ENCODE results near the gene PACRG.

Gene PACRG

GRCh38 chr6:162854228-162854627 is 126.5 kb downstream of the PACRG start:
- Histone ChIP-seq H3K27ac (ENCODE audit: low read depth, low read length) (no peak overlapping the region), H3K9me3 (ENCODE audit: insufficient read depth, low read depth, low read length) (peaks cover 2% of the 10 kb centered on the region), H3K79me1 (ENCODE audit: low read length) (no peaks in the 10 kb centered on the region), H2BK12ac (ENCODE audit: low read length) (no peak overlapping the region), H3K18ac (ENCODE audit: low read length) (no peak overlapping the region), H2BK120ac (ENCODE audit: insufficient read depth, low read length, poor library complexity) (no peak overlapping the region), H3K4me2 (ENCODE audit: low read length) (no peak overlapping the region), H3K14ac (ENCODE audit: low read length) (no peak overlapping the region), H4K91ac (ENCODE audit: low read depth, low read length) (no peak overlapping the region), H3K9ac (ENCODE audit: low read length) (no peak overlapping the region), H3K23ac (ENCODE audit: low read length) (no peak overlapping the region), H4K8ac (ENCODE audit: low read depth, low read length) (no peak overlapping the region), H3K79me2 (ENCODE audit: control insufficient read depth, insufficient read depth, low read length, poor library complexity) (no peaks in the 10 kb centered on the region), H2BK5ac (ENCODE audit: low read depth, low read length, poor library complexity) (no peak overlapping the region), H2AK5ac (ENCODE audit: low read length) (no peak overlapping the region), H3K4me3 (ENCODE audit: low read depth, low read length) (no peak overlapping the region), H3K4ac (ENCODE audit: low read depth, low read length) (no peak overlapping the region), H2AFZ (ENCODE audit: insufficient read depth, low read length, poor library complexity) (no peak overlapping the region), H4K12ac (ENCODE audit: low read depth, low read length) (no peak overlapping the region), H3K27me3 (ENCODE audit: insufficient read depth, low read length) (no peaks in the 10 kb centered on the region), H3K4me1 (ENCODE audit: control insufficient read depth in 1 of 2, insufficient read depth in 2 of 2, low read length in 2 of 2) (no peaks in the 10 kb centered on the region), H3K36me3 (ENCODE audit: control insufficient read depth in 1 of 2, insufficient read depth in 2 of 2, low read length in 2 of 2) (no peaks in the 10 kb centered on the region)
- DNase-seq, result no peak
- WGBS (ENCODE audit: extremely low coverage, insufficient coverage, insufficient read length), result no CpG with 5 or more reads among the region's 1 CpG

DNA sequence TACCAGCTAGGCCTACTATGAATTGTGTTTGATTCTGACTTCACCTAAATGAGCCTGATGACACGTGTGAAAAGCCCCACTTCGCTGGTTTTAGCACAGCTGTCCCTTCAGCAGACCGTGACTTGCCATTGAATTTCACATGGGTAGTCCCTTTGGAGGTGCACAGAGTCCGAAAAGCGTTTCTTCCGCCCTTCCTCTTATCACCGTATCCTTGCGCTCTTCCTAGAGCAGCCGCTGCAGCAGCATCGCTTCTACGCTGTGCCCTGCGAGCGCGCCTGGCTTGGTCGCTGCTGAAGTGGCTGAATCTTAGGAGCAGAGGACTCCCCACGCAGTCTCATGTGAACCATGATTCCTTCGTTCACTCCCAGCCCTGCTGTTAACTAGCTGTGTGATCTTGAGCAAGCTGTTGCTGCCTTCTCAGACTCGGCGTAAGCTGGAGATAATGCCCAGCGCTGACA is 127.0 kb downstream of the PACRG start:
- no peak overlapping the region for H3K9ac ChIP-seq (ENCODE audit: low read length)
- H2BK5ac ChIP-seq (ENCODE audit: low read depth, low read length, poor library complexity), result no peak overlapping the region
- no CpG with 5 or more reads among the region's 20 CpGs for WGBS (ENCODE audit: extremely low coverage, insufficient coverage, insufficient read length)

GRCh38 chr6:162856885-162857284 is 129.1 kb downstream of the PACRG start:
- Histone ChIP-seq H3K27me3 (ENCODE audit: insufficient read depth, low read length) (no peaks in the 10 kb centered on the region), H3K4ac (ENCODE audit: low read depth, low read length) (no peak overlapping the region), H2BK5ac (ENCODE audit: low read depth, low read length, poor library complexity) (no peak overlapping the region), H4K91ac (ENCODE audit: low read depth, low read length) (no peak overlapping the region), H4K12ac (ENCODE audit: low read depth, low read length) (peak overlapping the region; percentile 35), H2AFZ (ENCODE audit: insufficient read depth, low read length, poor library complexity) (no peak overlapping the region), H2AK5ac (ENCODE audit: low read length) (no peak overlapping the region), H4K8ac (ENCODE audit: low read depth, low read length) (peak overlapping the region; percentile 69), H3K36me3 (ENCODE audit: control insufficient read depth in 1 of 2, insufficient read depth in 2 of 2, low read length in 2 of 2) (no peaks in the 10 kb centered on the region), H2BK12ac (ENCODE audit: low read length) (no peak overlapping the region), H3K14ac (ENCODE audit: low read length) (no peak overlapping the region), H3K4me3 (ENCODE audit: low read depth, low read length) (no peak overlapping the region), H3K9ac (ENCODE audit: low read length) (no peak overlapping the region), H3K79me2 (ENCODE audit: control insufficient read depth, insufficient read depth, low read length, poor library complexity) (no peaks in the 10 kb centered on the region), H3K18ac (ENCODE audit: low read length) (no peak overlapping the region), H3K4me1 (ENCODE audit: control insufficient read depth in 1 of 2, insufficient read depth in 2 of 2, low read length in 2 of 2) (no peaks in the 10 kb centered on the region), H3K23ac (ENCODE audit: low read length) (no peak overlapping the region), H3K9me3 (ENCODE audit: insufficient read depth, low read depth, low read length) (peaks cover 2% of the 10 kb centered on the region), H3K27ac (ENCODE audit: low read depth, low read length) (no peak overlapping the region), H2BK120ac (ENCODE audit: insufficient read depth, low read length, poor library complexity) (no peak overlapping the region), H3K4me2 (ENCODE audit: low read length) (peak overlapping the region; percentile 14), H3K79me1 (ENCODE audit: low read length) (no peaks in the 10 kb centered on the region)
- WGBS (ENCODE audit: extremely low coverage, insufficient coverage, insufficient read length), result no CpG with 5 or more reads among the region's 7 CpGs
- DNase-seq, result peak; percentile 10 to 57

More for the DNA sequence above, 127.0 kb downstream of the PACRG start:
- Histone ChIP-seq H3K14ac (ENCODE audit: low read length) (no peak overlapping the region), H3K9me3 (ENCODE audit: insufficient read depth, low read depth, low read length) (peaks cover 2% of the 10 kb centered on the region), H3K18ac (ENCODE audit: low read length) (no peak overlapping the region), H2AK5ac (ENCODE audit: low read length) (no peak overlapping the region), H3K4me3 (ENCODE audit: low read depth, low read length) (no peak overlapping the region), H2BK120ac (ENCODE audit: insufficient read depth, low read length, poor library complexity) (peak overlapping the region; percentile 28), H3K4me2 (ENCODE audit: low read length) (no peak overlapping the region), H3K79me1 (ENCODE audit: low read length) (no peaks in the 10 kb centered on the region), H3K4ac (ENCODE audit: low read depth, low read length) (no peak overlapping the region), H4K12ac (ENCODE audit: low read depth, low read length) (no peak overlapping the region), H3K23ac (ENCODE audit: low read length) (no peak overlapping the region), H3K4me1 (ENCODE audit: control insufficient read depth in 1 of 2, insufficient read depth in 2 of 2, low read length in 2 of 2) (no peaks in the 10 kb centered on the region), H2AFZ (ENCODE audit: insufficient read depth, low read length, poor library complexity) (no peak overlapping the region), H3K79me2 (ENCODE audit: control insufficient read depth, insufficient read depth, low read length, poor library complexity) (no peaks in the 10 kb centered on the region), H4K8ac (ENCODE audit: low read depth, low read length) (no peak overlapping the region), H3K36me3 (ENCODE audit: control insufficient read depth in 1 of 2, insufficient read depth in 2 of 2, low read length in 2 of 2) (no peaks in the 10 kb centered on the region), H3K27me3 (ENCODE audit: insufficient read depth, low read length) (no peaks in the 10 kb centered on the region), H3K27ac (ENCODE audit: low read depth, low read length) (no peak overlapping the region), H4K91ac (ENCODE audit: low read depth, low read length) (no peak overlapping the region), H2BK12ac (ENCODE audit: low read length) (peak overlapping the region; percentile 43)
- no peak for DNase-seq

GRCh38 chr6:162857326-162857725 is 129.6 kb downstream of the PACRG start:
- Histone ChIP-seq H3K9me3 (ENCODE audit: insufficient read depth, low read depth, low read length) (peaks cover 2% of the 10 kb centered on the region), H3K4me1 (ENCODE audit: control insufficient read depth in 1 of 2, insufficient read depth in 2 of 2, low read length in 2 of 2) (no peaks in the 10 kb centered on the region), H3K27ac (ENCODE audit: low read depth, low read length) (no peak overlapping the region), H3K4me3 (ENCODE audit: low read depth, low read length) (no peak overlapping the region), H3K9ac (ENCODE audit: low read length) (no peak overlapping the region), H3K27me3 (ENCODE audit: insufficient read depth, low read length) (no peaks in the 10 kb centered on the region), H2BK12ac (ENCODE audit: low read length) (no peak overlapping the region), H2AFZ (ENCODE audit: insufficient read depth, low read length, poor library complexity) (no peak overlapping the region), H3K36me3 (ENCODE audit: control insufficient read depth in 1 of 2, insufficient read depth in 2 of 2, low read length in 2 of 2) (no peaks in the 10 kb centered on the region), H4K12ac (ENCODE audit: low read depth, low read length) (no peak overlapping the region), H3K14ac (ENCODE audit: low read length) (no peak overlapping the region), H3K4me2 (ENCODE audit: low read length) (peak overlapping the region; percentile 14), H2BK5ac (ENCODE audit: low read depth, low read length, poor library complexity) (no peak overlapping the region), H3K4ac (ENCODE audit: low read depth, low read length) (no peak overlapping the region), H2AK5ac (ENCODE audit: low read length) (no peak overlapping the region), H3K18ac (ENCODE audit: low read length) (no peak overlapping the region), H3K79me2 (ENCODE audit: control insufficient read depth, insufficient read depth, low read length, poor library complexity) (no peaks in the 10 kb centered on the region), H4K8ac (ENCODE audit: low read depth, low read length) (peak overlapping the region; percentile 69), H3K23ac (ENCODE audit: low read length) (no peak overlapping the region), H4K91ac (ENCODE audit: low read depth, low read length) (no peak overlapping the region), H2BK120ac (ENCODE audit: insufficient read depth, low read length, poor library complexity) (no peak overlapping the region), H3K79me1 (ENCODE audit: low read length) (no peaks in the 10 kb centered on the region)
- no peak for DNase-seq
- WGBS (ENCODE audit: extremely low coverage, insufficient coverage, insufficient read length), result no CpG with 5 or more reads among the region's 2 CpGs
